ENCODE measurements around the gene BUD23.
"Not testable (repeated sequence)": the region's sequence is repeated elsewhere in the genome, so short reads cannot be mapped to it uniquely, and the experiment has no call there.

BUD23 gene

GRCh38 chr7:73719806-73720169, 36.4 kb downstream of the BUD23 start:
- DNase-seq (ENCODE audit: low spot score), result no peak

DNA sequence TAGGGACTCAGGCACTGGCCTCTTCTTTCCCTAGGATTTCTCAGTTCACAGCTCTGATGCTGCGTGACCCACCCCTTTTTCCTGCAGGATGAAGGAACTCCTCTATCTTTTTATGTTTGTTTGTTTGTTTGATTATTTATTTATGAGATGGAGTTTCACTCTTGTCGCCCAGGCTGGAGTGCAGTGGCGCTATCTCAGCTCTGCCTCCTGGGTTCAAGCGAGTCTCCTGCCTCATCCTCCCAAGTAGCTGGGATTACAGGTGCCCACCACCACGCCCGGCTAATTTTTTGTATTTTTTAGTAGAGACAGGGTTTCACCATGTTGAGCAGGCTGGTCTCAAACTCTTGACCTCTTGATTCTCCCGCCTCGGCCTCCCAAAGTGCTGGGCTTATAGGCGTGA, 37.0 kb downstream of the BUD23 start:
- not testable (repeated sequence) for DNase-seq (ENCODE audit: low spot score)

DNA sequence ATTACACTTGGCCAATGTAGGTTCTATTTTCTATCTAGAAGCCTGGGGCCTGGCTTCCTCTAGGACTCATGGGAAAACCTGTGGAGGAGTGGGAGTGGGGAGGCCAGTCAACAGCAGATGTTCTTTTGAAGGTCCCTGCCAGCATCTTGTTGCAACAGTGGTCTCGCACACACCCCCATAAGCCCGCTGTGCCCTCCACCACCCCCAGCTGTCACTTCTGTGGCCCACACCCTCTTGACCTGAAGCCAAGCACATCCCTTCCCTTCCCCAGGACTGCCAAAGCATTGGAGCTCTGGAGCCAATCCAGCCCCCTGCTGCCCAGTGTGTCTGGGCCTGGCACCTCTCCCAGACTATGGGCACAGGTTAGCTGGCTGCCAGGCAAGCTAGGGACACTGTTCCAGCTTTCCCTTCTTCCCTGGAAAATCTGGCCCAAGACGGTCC, 38.0 kb downstream of the BUD23 start:
- no peak for DNase-seq (ENCODE audit: low spot score)

GRCh38 chr7:73722182-73722581, 38.8 kb downstream of the BUD23 start:
- DNase-seq (ENCODE audit: low spot score), result not testable (repeated sequence)

GRCh38 chr7:73722785-73723184, 39.4 kb downstream of the BUD23 start:
- DNase-seq (ENCODE audit: low spot score), result no peak

- DNase-seq (ENCODE audit: low spot score), result no peak
These were observed 40.4 kb downstream of the BUD23 start for GRCh38 chr7:73723813-73724212.

GRCh38 chr7:73726083-73726466, 42.7 kb downstream of the BUD23 start:
- no peak for DNase-seq (ENCODE audit: low spot score)

GRCh38 chr7:73727952-73728351, 44.6 kb downstream of the BUD23 start:
- DNase-seq (ENCODE audit: low spot score), result no peak

DNA sequence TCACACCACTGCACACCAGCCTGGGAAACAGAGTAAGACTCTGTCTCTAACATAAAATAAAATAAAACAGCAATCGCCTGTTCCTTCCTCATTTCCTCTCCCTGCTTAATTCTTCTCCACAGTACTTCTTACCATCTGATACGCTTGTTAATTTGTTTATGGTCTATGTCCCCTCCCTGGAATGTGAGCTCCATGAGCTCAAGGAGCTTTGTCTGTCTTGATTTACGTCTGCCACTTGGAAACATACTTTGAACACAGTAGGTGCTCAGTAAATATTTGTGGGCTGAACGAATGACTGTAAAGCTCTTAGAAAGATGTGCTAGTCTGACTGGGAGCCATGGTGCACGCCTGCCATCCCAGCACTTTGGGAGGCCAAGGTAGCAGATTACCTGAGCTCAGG, 45.2 kb downstream of the BUD23 start:
- no peak for DNase-seq (ENCODE audit: low spot score)

DNA sequence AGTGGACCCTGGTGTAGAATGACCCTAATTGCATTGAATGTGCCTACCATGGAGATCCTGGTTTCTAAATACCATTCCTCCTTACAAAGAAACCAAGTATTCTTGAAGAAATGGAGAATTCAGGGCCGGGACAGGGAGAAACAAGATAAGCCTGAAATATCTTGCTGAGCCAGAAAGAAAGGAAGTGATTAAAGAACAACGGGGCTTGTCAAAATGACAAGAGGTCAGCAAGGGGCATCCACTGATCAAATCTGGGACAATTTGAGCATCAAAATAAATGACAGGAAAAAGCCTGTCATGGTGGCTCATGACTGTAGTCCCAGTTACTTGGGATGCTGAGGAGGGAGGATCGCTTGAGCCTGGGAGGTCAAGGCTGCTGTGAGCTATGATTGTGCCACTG, 47.1 kb downstream of the BUD23 start:
- no peak for DNase-seq (ENCODE audit: low spot score)

DNA sequence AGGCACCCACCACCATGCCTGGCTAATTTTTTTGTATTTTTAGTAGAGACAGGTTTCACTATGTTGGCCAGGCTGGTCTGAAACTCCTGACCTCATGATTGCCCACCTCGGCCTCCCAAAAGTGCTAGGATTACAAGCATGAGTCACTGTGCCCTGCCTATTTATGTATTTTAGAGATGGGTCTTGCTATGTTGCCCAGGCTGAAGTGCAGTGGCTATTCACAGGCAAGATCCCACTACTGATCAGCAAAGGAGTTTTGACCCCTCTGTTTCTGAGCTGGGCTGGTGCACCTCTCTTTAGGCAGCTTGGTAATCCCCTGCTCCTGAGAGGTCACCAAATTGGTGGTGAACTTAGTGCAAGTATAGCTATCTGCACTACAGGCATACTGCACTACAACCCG, 49.0 kb downstream of the BUD23 start:
- DNase-seq (ENCODE audit: low spot score), result no peak

DNA sequence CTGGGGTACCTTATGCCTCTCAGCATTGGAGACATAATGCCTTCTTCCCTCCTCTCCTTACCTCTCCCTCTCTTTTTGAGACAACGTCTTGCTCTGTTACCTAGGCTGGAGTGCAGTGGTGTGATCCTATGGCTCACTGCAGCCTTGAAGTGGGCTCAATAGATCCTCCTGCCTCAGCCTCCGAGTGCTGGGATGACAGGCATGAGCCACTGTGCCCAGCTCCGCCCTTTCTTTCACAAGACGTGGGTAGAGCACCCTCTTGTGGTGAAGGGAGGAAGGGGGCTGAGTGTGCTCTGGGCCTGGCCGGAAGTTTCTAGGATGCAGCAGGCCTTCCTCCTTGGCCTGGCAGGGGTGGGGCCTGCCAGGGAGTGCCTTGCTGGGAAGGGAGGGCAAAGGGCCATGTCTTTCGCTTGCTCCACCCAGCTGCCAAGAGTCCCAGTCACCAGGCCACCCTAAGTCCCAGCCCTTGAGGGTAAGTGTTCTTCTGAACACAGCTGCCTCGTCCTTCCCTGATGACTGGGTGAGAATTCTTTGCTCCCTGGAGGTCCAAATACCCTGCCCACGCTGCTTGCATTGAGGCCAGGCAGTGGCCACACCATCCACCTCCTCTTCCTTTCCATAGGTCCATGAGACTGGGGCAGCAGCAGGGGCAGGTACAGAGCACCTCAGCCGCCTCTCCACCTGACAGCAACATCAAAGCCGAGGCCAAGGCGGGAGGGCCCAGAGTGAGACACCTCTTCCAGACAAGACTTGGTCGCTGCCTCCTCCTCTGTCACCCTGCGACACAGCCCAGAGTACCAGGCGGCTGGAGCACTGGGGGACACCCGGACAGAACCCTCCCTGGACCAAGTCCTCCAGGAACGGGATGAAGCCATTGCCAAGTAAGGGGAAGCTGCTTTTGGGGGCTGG, 51.5 kb downstream of the BUD23 start:
- DNase-seq (ENCODE audit: low spot score), result peak; percentile 91

- DNase-seq (ENCODE audit: low spot score), result no peak
These were observed 52.1 kb downstream of the BUD23 start for GRCh38 chr7:73735528-73735905.

GRCh38 chr7:73736885-73737284, 53.5 kb downstream of the BUD23 start:
- no peak for DNase-seq (ENCODE audit: low spot score)

GRCh38 chr7:73737491-73738219, 54.3 kb downstream of the BUD23 start:
- no peak for DNase-seq (ENCODE audit: low spot score)

DNA sequence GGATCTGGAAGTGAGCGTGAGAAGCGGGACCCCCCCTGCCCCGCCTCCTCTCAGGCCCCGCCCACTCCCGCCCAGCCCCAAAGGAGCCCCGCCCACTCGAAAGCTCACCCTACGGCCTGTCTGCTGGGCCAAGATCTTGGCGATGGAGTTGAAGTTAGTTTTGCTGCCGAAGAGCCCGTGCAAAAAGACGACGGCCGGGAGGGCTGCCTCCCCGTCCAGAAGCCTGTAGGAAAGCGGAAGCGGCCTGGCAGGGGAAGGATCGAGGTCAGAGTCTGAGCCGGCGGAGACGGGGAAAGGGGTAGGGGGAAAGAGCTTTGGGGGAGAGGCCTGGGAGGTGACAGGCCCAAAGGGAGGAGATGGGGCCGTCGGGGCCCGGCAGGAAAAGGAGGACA, 54.8 kb downstream of the BUD23 start:
- peak; percentile 72 for DNase-seq (ENCODE audit: low spot score)

DNA sequence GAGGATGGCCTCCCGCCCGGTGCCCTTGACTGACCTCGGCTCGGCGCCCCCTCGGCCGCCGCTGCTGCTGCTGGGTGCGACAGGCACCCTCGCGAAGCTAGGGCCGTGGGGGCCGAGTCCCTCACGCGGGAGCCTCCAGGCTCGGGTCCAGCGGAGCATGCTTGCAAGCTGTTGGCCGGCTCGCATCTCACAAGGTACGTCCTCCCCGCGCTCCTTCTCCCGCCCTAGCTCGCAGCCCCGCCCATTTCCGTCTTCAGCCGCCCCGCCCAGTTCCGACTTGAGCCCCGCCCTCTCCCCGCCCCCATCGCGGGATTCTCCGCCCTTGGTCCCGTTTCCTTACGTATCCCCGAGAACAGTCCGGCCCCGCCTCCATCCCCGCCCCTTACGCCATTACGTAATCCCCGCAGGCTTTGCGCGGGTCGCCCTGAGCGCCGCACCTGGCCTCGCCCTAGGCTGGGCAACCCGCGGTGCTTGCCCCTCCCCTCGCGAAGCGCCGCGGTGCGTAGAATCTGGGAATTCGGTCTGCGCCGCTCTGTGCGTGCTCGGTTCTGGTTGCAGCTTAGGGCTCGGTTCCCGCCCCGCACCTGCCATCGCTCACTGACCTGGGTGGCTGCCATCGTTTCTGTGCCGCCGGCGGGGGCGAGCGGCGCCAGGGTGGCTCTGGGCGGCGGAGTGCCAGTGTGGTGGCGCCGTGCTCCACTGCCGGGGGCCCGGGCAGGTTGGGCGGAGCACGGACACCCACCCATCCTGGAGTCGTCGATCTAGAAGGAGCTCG, 55.4 kb downstream of the BUD23 start, which contains the start of gene ABHD11:
TSS of gene ABHD11 (minus strand) at position 191 of the 775 bp plus-strand sequence. CDS start at position 159, 32 bp downstream.
- DNase-seq (ENCODE audit: low spot score), result peak; percentile 99

DNA sequence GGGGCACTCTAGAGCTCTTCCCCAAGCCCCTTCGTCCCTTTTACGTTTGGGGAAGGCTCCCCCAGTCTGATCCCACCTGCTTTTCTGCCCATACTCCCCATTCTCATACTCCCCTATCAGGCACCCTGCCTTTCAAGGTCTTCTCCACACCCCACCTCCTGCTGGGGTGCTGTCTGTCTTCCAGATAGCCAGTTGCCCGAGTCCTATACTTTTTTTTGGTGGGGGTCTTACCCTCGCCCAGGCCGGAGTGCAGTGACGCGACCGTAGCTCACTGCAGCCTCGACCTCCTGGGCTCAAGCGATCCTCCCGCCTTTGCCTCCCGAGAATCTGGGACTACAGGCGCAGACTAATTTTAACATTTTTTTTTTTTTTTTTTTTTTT, 56.0 kb downstream of the BUD23 start:
- no peak for DNase-seq (ENCODE audit: low spot score)

- no peak for DNase-seq (ENCODE audit: low spot score)
These were observed 56.8 kb downstream of the BUD23 start for GRCh38 chr7:73740212-73740611.

- DNase-seq (ENCODE audit: low spot score), result no peak
These were observed 57.4 kb downstream of the BUD23 start for GRCh38 chr7:73740771-73741170.

DNA sequence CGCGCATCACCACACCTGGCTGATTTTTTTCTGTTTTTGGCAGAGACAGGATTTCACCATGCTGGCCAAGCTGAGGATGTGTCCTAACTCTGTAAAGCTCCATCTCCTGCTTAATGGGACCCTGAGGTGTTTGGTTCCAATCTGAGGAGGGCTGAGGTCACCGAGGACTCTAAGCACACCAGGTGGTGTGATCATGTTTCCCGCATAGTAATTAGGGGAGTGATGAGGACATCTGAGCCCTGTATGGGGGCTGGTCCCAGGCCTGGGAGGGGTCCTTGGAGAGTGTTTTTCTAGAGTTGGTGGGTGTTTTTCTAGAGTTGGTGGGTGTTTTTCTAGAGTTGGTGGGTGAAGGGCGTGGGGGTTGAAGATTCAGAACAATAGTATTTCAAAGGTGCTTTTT, 58.2 kb downstream of the BUD23 start:
- no peak for DNase-seq (ENCODE audit: low spot score)

GRCh38 chr7:73742338-73742752, 58.9 kb downstream of the BUD23 start:
- DNase-seq (ENCODE audit: low spot score), result no peak

All from activated CD4-positive, alpha-beta T cell treated with anti-CD3 and anti-CD28 coated beads, Interleukin-2, Interleukin-4, amounts not matched to agents 100 ng/mL and 50 ng/mL, durations not matched to agents 16 hours and 8 hours (primary cell).